ENCODE measurements around the gene CLRN2. TPM values are rescaled to one million over a fixed set of nuclear protein-coding genes. Genes with fewer than 3 reads are reported as not detected.

CLRN2 gene
- total RNA-seq, 1 experiment from 2014 or later: not detected

DNA sequence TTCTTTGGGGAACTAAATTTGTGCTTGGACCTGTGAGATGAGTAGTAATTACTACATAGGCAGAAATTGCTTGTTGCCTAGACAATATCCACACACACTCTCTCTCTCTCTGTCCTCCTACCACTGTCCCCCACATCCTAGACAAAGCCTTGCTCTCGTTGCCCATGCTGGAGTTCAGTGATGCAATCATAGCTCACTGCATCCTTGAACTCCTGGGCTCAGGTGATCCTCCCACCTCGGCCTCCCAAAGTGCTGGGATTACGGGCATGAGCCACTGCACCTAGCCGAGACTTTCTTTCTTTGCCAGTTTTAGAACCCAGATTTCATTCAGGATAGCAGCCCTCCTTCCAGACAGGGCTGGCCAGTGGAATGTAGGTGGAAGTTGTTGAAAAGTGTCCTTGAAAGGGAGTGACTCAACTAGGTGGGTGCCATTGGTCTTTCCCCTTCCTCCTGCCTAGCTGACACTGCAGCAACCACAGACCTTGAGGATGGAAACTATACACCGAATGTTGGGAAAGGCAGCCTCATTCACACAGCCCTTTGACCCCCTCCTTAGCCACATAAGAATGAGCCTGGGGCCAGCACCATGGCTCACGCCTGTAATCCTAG, 45.2 kb downstream of the CLRN2 start:
- Mint-ChIP-seq H3K4me1 (no peaks in the 10 kb centered on the region), H3K9me3 (no peaks in the 10 kb centered on the region), H3K4me3 (no peak overlapping the region), H3K27me3 (ENCODE audit: low read depth) (peaks cover 1% of the 10 kb centered on the region; the same call in 1 of the 2 replicates), H3K36me3 (no peaks in the 10 kb centered on the region), H3K27ac (no peak overlapping the region)
- no peak for TF ChIP-seq NFYB (CRISPR knock-in tag; conservative IDR thresholded peaks at IDR 0.05; ENCODE audit: low read depth)
- TF ChIP-seq GABPB1 (CRISPR knock-in tag; IDR thresholded peaks at IDR 0.05): peak; percentile 90
- ATAC-seq: no peak
- ChIA-PET CTCF (no interaction called here), POLR2A (no interaction called here)
- DNase-seq (ENCODE audit: low spot score): no peak

DNA sequence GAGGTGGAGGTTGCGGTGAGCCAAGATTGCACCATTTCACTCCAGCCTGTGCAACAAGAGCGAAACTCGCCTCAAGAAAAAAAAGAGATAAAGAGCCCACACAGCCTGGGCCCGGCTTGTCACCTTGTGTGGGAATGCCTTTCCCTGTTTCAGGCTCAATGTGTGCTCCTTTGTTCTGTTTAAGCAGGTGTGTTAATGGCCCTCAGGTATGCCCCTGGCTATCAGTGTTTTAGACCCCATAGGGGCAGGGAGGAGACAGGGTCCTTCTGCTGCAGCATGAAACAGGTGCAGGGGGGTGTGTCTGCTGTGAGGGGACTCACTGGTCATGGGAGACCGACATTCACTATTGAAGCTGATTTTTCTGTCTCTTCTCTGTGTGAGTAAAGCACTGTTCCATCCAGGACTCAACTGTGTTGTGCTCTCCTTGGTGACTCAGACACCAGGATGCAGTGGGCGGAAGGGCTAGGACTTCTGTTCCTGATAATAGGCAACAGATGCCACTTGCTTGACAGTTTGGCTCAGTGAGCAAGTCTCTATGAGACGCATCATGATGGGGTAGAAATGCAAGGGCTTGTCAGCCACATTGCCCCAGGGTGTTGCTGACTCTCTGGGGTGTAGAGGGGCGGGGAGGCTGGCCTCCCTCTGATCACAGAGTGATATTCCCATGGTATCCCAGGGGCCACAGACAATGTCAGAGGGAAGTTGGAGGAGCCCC, 46.4 kb downstream of the CLRN2 start:
- ChIA-PET CTCF (no interaction called here), POLR2A (no interaction called here)
- H3K27me3 Mint-ChIP-seq (ENCODE audit: low read depth): no peaks in the 10 kb centered on the region; the same call in 1 of the 2 replicates
- ATAC-seq: no peak
- H3K4me3 Mint-ChIP-seq: no peak overlapping the region
- no peaks in the 10 kb centered on the region for H3K4me1 Mint-ChIP-seq
- TF ChIP-seq MXD4 (CRISPR knock-in tag; IDR thresholded peaks at IDR 0.05; ENCODE audit: borderline replicate concordance): no peak
- no peak for TF ChIP-seq FOXJ3 (CRISPR knock-in tag; IDR thresholded peaks at IDR 0.05; ENCODE audit: borderline replicate concordance)
- TF ChIP-seq NR1H2 (CRISPR knock-in tag; IDR thresholded peaks at IDR 0.05): no peak
- no peak for TF ChIP-seq ZBTB21 (CRISPR knock-in tag; IDR thresholded peaks at IDR 0.05; ENCODE audit: borderline replicate concordance)
- TF ChIP-seq, protein P1, sequence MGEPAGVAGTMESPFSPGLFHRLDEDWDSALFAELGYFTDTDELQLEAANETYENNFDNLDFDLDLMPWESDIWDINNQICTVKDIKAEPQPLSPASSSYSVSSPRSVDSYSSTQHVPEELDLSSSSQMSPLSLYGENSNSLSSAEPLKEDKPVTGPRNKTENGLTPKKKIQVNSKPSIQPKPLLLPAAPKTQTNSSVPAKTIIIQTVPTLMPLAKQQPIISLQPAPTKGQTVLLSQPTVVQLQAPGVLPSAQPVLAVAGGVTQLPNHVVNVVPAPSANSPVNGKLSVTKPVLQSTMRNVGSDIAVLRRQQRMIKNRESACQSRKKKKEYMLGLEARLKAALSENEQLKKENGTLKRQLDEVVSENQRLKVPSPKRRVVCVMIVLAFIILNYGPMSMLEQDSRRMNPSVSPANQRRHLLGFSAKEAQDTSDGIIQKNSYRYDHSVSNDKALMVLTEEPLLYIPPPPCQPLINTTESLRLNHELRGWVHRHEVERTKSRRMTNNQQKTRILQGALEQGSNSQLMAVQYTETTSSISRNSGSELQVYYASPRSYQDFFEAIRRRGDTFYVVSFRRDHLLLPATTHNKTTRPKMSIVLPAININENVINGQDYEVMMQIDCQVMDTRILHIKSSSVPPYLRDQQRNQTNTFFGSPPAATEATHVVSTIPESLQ (CRISPR knock-in tag; IDR thresholded peaks at IDR 0.05): no peak
- TF ChIP-seq NFYB (CRISPR knock-in tag; conservative IDR thresholded peaks at IDR 0.05; ENCODE audit: low read depth): no peak
- no peak for TF ChIP-seq MAX (CRISPR knock-in tag; IDR thresholded peaks at IDR 0.05)
- no peak for TF ChIP-seq OVOL2 (CRISPR knock-in tag; IDR thresholded peaks at IDR 0.05; ENCODE audit: borderline replicate concordance)
- TF ChIP-seq, protein P2, sequence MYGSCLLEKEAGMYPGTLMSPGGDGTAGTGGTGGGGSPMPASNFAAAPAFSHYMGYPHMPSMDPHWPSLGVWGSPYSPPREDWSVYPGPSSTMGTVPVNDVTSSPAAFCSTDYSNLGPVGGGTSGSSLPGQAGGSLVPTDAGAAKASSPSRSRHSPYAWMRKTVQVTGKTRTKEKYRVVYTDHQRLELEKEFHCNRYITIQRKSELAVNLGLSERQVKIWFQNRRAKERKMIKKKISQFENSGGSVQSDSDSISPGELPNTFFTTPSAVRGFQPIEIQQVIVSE (CRISPR knock-in tag; IDR thresholded peaks at IDR 0.05; ENCODE audit: borderline replicate concordance): no peak
- TF ChIP-seq ZNF671 (CRISPR knock-in tag; IDR thresholded peaks at IDR 0.05): no peak
- TF ChIP-seq, protein P3, sequence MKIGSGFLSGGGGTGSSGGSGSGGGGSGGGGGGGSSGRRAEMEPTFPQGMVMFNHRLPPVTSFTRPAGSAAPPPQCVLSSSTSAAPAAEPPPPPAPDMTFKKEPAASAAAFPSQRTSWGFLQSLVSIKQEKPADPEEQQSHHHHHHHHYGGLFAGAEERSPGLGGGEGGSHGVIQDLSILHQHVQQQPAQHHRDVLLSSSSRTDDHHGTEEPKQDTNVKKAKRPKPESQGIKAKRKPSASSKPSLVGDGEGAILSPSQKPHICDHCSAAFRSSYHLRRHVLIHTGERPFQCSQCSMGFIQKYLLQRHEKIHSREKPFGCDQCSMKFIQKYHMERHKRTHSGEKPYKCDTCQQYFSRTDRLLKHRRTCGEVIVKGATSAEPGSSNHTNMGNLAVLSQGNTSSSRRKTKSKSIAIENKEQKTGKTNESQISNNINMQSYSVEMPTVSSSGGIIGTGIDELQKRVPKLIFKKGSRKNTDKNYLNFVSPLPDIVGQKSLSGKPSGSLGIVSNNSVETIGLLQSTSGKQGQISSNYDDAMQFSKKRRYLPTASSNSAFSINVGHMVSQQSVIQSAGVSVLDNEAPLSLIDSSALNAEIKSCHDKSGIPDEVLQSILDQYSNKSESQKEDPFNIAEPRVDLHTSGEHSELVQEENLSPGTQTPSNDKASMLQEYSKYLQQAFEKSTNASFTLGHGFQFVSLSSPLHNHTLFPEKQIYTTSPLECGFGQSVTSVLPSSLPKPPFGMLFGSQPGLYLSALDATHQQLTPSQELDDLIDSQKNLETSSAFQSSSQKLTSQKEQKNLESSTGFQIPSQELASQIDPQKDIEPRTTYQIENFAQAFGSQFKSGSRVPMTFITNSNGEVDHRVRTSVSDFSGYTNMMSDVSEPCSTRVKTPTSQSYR (CRISPR knock-in tag; IDR thresholded peaks at IDR 0.05): no peak
- TF ChIP-seq RORB (CRISPR knock-in tag; IDR thresholded peaks at IDR 0.05): no peak
- TF ChIP-seq FOXK1 (CRISPR knock-in tag; IDR thresholded peaks at IDR 0.05): no peak
- TF ChIP-seq TP53 (CRISPR knock-in tag; IDR thresholded peaks at IDR 0.05): no peak
- TF ChIP-seq ATF1 (CRISPR knock-in tag; IDR thresholded peaks at IDR 0.05): no peak
- no peak for TF ChIP-seq PRRX2 (CRISPR knock-in tag; IDR thresholded peaks at IDR 0.05)
- TF ChIP-seq ZNF396 (CRISPR knock-in tag; IDR thresholded peaks at IDR 0.05; ENCODE audit: borderline replicate concordance): no peak
- TF ChIP-seq, protein P4, sequence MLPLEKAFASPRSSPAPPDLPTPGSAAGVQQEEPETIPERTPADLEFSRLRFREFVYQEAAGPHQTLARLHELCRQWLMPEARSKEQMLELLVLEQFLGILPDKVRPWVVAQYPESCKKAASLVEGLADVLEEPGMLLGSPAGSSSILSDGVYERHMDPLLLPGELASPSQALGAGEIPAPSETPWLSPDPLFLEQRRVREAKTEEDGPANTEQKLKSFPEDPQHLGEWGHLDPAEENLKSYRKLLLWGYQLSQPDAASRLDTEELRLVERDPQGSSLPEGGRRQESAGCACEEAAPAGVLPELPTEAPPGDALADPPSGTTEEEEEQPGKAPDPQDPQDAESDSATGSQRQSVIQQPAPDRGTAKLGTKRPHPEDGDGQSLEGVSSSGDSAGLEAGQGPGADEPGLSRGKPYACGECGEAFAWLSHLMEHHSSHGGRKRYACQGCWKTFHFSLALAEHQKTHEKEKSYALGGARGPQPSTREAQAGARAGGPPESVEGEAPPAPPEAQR (CRISPR knock-in tag; IDR thresholded peaks at IDR 0.05): no peak
- no peak for TF ChIP-seq GRHL2 (CRISPR knock-in tag; IDR thresholded peaks at IDR 0.05; ENCODE audit: insufficient replicate concordance, severe bottlenecking)
- H3K36me3 Mint-ChIP-seq: no peaks in the 10 kb centered on the region
- no peak for DNase-seq (ENCODE audit: low spot score)
- H3K9me3 Mint-ChIP-seq: no peaks in the 10 kb centered on the region
- H3K27ac Mint-ChIP-seq: no peak overlapping the region
